Measurements from ENCODE around the gene SPOCK2. TPM values are rescaled to one million over a fixed set of nuclear protein-coding genes. Genes with fewer than 3 reads are reported as not detected.

The SPOCK2 gene
- total and polyA plus RNA-seq, 10 donors, result 12.6 to 64.3 (median 40.5) TPM

- no peaks in the 10 kb centered on the region for H3K27me3 ChIP-seq (replicated peaks in 1 of 7)
- intact Hi-C loops (cut with DNase I; ENCODE audit: low total_unique reads), result no loop called here
- H3K36me3 ChIP-seq, result peaks cover 0 to 95% (median 23%) of the 10 kb centered on the region in 6 donors
- no peak overlapping the region for H3K4me3 ChIP-seq
- WGBS, 5 donors, result 89 to 92% (median 91%) methylated on average over 11 of the region's 11 CpGs
- DNase-seq, result no peak
- H3K9me3 ChIP-seq, result no peaks in the 10 kb centered on the region
- peak overlapping the region in 3 of 8 donors; percentile 42 to 69 (median 51) for H3K27ac ChIP-seq
- TF ChIP-seq POLR2AphosphoS5 (IDR thresholded peaks at IDR 0.05) (peak in 1 of 3 donors; percentile 54), CTCF (IDR thresholded peaks at IDR 0.05 in 8 of 11, conservative IDR thresholded peaks at IDR 0.05 in 3 of 11) (no peak)
- H3K4me1 ChIP-seq, result peaks cover 0 to 58% (median 28%) of the 10 kb centered on the region in 6 donors
Observed at GRCh38 chr10:72068126-72068765, 20.1 kb downstream of the SPOCK2 start.

GRCh38 chr10:72067463-72068125, 20.8 kb downstream of the SPOCK2 start:
- 72 to 91% (median 79%) methylated on average over 9 to 13 of the region's 13 CpGs for WGBS, 5 donors
- H3K27ac ChIP-seq, result peak overlapping the region in 2 of 8 donors; percentile 51 to 69
- no peak overlapping the region for H3K4me3 ChIP-seq
- TF ChIP-seq POLR2AphosphoS5 (IDR thresholded peaks at IDR 0.05), result no peak
- no peak for TF ChIP-seq POLR2A (IDR thresholded peaks at IDR 0.05)
- no peak for TF ChIP-seq CTCF (IDR thresholded peaks at IDR 0.05 in 8 of 11, conservative IDR thresholded peaks at IDR 0.05 in 3 of 11)
- DNase-seq, result peak; percentile 64
- intact Hi-C loops (cut with DNase I; ENCODE audit: low total_unique reads), result no loop called here
- no peaks in the 10 kb centered on the region for H3K9me3 ChIP-seq
- H3K36me3 ChIP-seq, result peaks cover 0 to 96% (median 26%) of the 10 kb centered on the region in 6 donors
- peaks cover 0 to 58% (median 28%) of the 10 kb centered on the region in 6 donors for H3K4me1 ChIP-seq
- no peaks in the 10 kb centered on the region for H3K27me3 ChIP-seq (replicated peaks in 1 of 7)

GRCh38 chr10:72066318-72067284, 21.8 kb downstream of the SPOCK2 start:
- intact Hi-C loops (cut with DNase I; ENCODE audit: low total_unique reads), result no loop called here
- TF ChIP-seq CTCF (IDR thresholded peaks at IDR 0.05 in 8 of 11, conservative IDR thresholded peaks at IDR 0.05 in 3 of 11) (no peak), POLR2A (IDR thresholded peaks at IDR 0.05) (no peak), POLR2AphosphoS5 (IDR thresholded peaks at IDR 0.05) (no peak)
- H3K9me3 ChIP-seq, result no peaks in the 10 kb centered on the region
- peak; percentile 66 for DNase-seq
- no peaks in the 10 kb centered on the region for H3K27me3 ChIP-seq (replicated peaks in 1 of 7)
- peaks cover 0 to 58% (median 28%) of the 10 kb centered on the region in 6 donors for H3K4me1 ChIP-seq
- 78 to 87% (median 79%) methylated on average over 13 to 18 of the region's 18 CpGs for WGBS, 5 donors
- peaks cover 0 to 93% (median 20%) of the 10 kb centered on the region in 6 donors for H3K36me3 ChIP-seq
- no peak overlapping the region for H3K27ac ChIP-seq
- no peak overlapping the region for H3K4me3 ChIP-seq

Measured in spleen (tissue), 11 donors.